ENCODE data around the gene ETS2. TPM values are rescaled to one million over a fixed set of nuclear protein-coding genes. Genes with fewer than 3 reads are reported as not detected.

ETS2 gene
- total and polyA plus RNA-seq, 2 of the 4 experiments (the other 2 are of a cell fraction) = 21.3 to 21.7 TPM

- peak; percentile 13; the same call in 1 of the 2 replicates for TF ChIP-seq RAD21 (IDR thresholded peaks at IDR 0.05; ENCODE audit: low read length)
- TF ChIP-seq, protein P1, sequence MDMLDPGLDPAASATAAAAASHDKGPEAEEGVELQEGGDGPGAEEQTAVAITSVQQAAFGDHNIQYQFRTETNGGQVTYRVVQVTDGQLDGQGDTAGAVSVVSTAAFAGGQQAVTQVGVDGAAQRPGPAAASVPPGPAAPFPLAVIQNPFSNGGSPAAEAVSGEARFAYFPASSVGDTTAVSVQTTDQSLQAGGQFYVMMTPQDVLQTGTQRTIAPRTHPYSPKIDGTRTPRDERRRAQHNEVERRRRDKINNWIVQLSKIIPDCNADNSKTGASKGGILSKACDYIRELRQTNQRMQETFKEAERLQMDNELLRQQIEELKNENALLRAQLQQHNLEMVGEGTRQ (IDR thresholded peaks at IDR 0.05; ENCODE audit: low read depth, low read length) = peak; percentile 81
- TF ChIP-seq, protein P2, sequence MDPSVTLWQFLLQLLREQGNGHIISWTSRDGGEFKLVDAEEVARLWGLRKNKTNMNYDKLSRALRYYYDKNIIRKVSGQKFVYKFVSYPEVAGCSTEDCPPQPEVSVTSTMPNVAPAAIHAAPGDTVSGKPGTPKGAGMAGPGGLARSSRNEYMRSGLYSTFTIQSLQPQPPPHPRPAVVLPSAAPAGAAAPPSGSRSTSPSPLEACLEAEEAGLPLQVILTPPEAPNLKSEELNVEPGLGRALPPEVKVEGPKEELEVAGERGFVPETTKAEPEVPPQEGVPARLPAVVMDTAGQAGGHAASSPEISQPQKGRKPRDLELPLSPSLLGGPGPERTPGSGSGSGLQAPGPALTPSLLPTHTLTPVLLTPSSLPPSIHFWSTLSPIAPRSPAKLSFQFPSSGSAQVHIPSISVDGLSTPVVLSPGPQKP (IDR thresholded peaks at IDR 0.05; ENCODE audit: borderline replicate concordance, low read depth, low read length) = no peak
- TF ChIP-seq BHLHE40 (IDR thresholded peaks at IDR 0.05; ENCODE audit: low read depth, low read length) = peak; percentile 22; the same call in 1 of the 2 replicates
- TF ChIP-seq MAZ (IDR thresholded peaks at IDR 0.05; ENCODE audit: borderline replicate concordance, low read depth, low read length) = no peak
- TF ChIP-seq POLR2A (IDR thresholded peaks at IDR 0.05; ENCODE audit: low read depth, low read length) = no peak; the same call in none of the 2 replicates
- TF ChIP-seq CEBPB (IDR thresholded peaks at IDR 0.05; ENCODE audit: low read depth, low read length) = 0 out of 2 replicates have a peak, but pooled peaks have one; percentile 2
- no peak for TF ChIP-seq RFX5 (IDR thresholded peaks at IDR 0.05; ENCODE audit: low read depth, low read length)
- peak overlapping the region; percentile 98 for H3K18ac ChIP-seq (ENCODE audit: low read depth, low read length)
- dilution Hi-C loops (cut with HindIII; ENCODE audit: low sequenced_read_pairs, unreplicated experiment) (no loop called here), in situ Hi-C loops (cut with MboI; ENCODE audit: low sequenced_read_pairs) (no loop called here), intact Hi-C loops (cut with micrococcal nuclease) (loop anchor here (5.0 kb wide), 4 partner anchors 98 to 303 kb away; no protein-coding TSS in a partner anchor)
- H4K5ac ChIP-seq (ENCODE audit: low read depth, low read length) = peak overlapping the region; percentile 96
- peak overlapping the region; percentile 67; the same call in 2 of the 3 replicates for H2BK15ac ChIP-seq (ENCODE audit: low read depth, low read length)
- H3K4me1 ChIP-seq (ENCODE audit: control insufficient read depth, insufficient read depth, low read length) = peaks cover 23% of the 10 kb centered on the region
- peak overlapping the region; percentile 4; the same call in 1 of the 2 replicates for H3K4me3 ChIP-seq (ENCODE audit: insufficient read depth, low read depth, low read length)
- TSS peak; percentile 78 for BruUV-seq (replicated peaks)
- peak overlapping the region; percentile 82 for H3K23ac ChIP-seq (ENCODE audit: low read depth, low read length)
- H3K79me1 ChIP-seq (ENCODE audit: low read depth in 1 of 2, low read length in 2 of 2) = peaks cover 24 to 41% of the 10 kb centered on the region in 2 experiments
- H4K91ac ChIP-seq (ENCODE audit: insufficient read depth, low read depth, low read length) = peak overlapping the region; percentile 92
- H3K9ac ChIP-seq (ENCODE audit: low read depth, low read length) = peak overlapping the region; percentile 82
- WGBS, 2 experiments (ENCODE audit: extremely low coverage in 2 of 2, insufficient read length in 1 of 2) = 8% methylated on average over 5 of the region's 19 CpGs; no CpG with 5 or more reads in 1 of the 2 experiments
- H3K36me3 ChIP-seq (ENCODE audit: control insufficient read depth, insufficient read depth, low read length) = peaks cover 40% of the 10 kb centered on the region
- peak overlapping the region; percentile 97 for H2AK5ac ChIP-seq (ENCODE audit: low read depth, low read length)
- peak overlapping the region; percentile 82 for H2BK120ac ChIP-seq (ENCODE audit: low read depth, low read length)
- H3K14ac ChIP-seq (replicated peaks; ENCODE audit: low read depth, low read length) = peak overlapping the region; percentile 66
- peaks cover 29% of the 10 kb centered on the region for H3K9me1 ChIP-seq (ENCODE audit: insufficient read depth, low read length)
- H4K20me1 ChIP-seq (ENCODE audit: insufficient read depth, low read length) = peaks cover 12% of the 10 kb centered on the region; the same call in 1 of the 2 replicates
- H2BK20ac ChIP-seq (ENCODE audit: low read depth, low read length) = peak overlapping the region; percentile 72
- ChIA-PET CTCF (interaction anchor here (1.1 kb wide), 1 partner anchor 313 kb away, joined by 3 read pairs; no protein-coding TSS in a partner anchor), POLR2A (ENCODE audit: unreplicated experiment) (interaction anchor here (0.6 to 0.7 kb wide), 2 partner anchors 54 to 168 kb away, joined by 3 to 4 read pairs; no protein-coding TSS in a partner anchor)
- H3K56ac ChIP-seq (ENCODE audit: extremely low read depth, insufficient read depth, low read length) = peak overlapping the region; percentile 89
- peaks cover 2% of the 10 kb centered on the region; the same call in 1 of the 2 replicates for H3K9me3 ChIP-seq (ENCODE audit: control insufficient read depth, insufficient read depth, low read length)
- H2AFZ ChIP-seq (replicated peaks; ENCODE audit: low read length, poor library complexity) = peak overlapping the region; percentile 9
- peak overlapping the region; percentile 8 for H2AK9ac ChIP-seq (replicated peaks; ENCODE audit: low read depth, low read length, poor library complexity)
- no peaks in the 10 kb centered on the region for H3K27me3 ChIP-seq (ENCODE audit: control insufficient read depth, insufficient read depth, low read length)
- peak overlapping the region; percentile 97 for H2BK5ac ChIP-seq (ENCODE audit: low read depth, low read length, poor library complexity, severe bottlenecking)
- H3K4ac ChIP-seq (ENCODE audit: low read depth, low read length) = peak overlapping the region; percentile 81
- H3K27ac ChIP-seq (ENCODE audit: insufficient read depth, low read length) = peak overlapping the region; percentile 98
- DNase-seq = peak; percentile 90
- H4K8ac ChIP-seq (ENCODE audit: low read depth in 2 of 2, low read length in 2 of 2) = peak overlapping the region; percentile 52 to 93
- peak; percentile 71 for ATAC-seq (ENCODE audit: low read depth)
- peak overlapping the region; percentile 88 for H3K4me2 ChIP-seq (ENCODE audit: low read depth, low read length)
Measured at GRCh38 chr21:38824124-38824822, 18.5 kb downstream of the ETS2 start.

All from IMR-90 (cell line).